Large intestine (tissue), 3 donors: ENCODE measurements around the gene CAMKK1. TPM values are rescaled to one million over a fixed set of nuclear protein-coding genes. Genes with fewer than 3 reads are reported as not detected.
A peak's percentile ranks its signal among the peaks of the same experiment; 100 is the strongest.
"Not testable (repeated sequence)": the region's sequence is repeated elsewhere in the genome, so short reads cannot be mapped to it uniquely, and the experiment has no call there.

Source experiments
- DNase-seq, 2 donors: peaks; one replicate each; pipeline versions ENCODE4 v3.0.0 to v3.0.0-alpha.2; 2013
- H3K27ac ChIP-seq: one replicate; pipeline ENCODE4 v1.5.1; 2013; ENCODE audit warnings: low read length
- H3K27me3 ChIP-seq: 2 replicates; pipeline ENCODE4 v1.6.1; 2013; ENCODE audit warnings: low read length; ENCODE audit not compliant: control insufficient read depth, insufficient read depth
- H3K36me3 ChIP-seq: 2 replicates; pipeline ENCODE4 v1.6.1; 2013; ENCODE audit warnings: low read length; ENCODE audit not compliant: control insufficient read depth, insufficient read depth
- H3K4me1 ChIP-seq: one replicate; pipeline ENCODE4 v1.6.1; 2013; ENCODE audit warnings: low read length; ENCODE audit not compliant: control insufficient read depth, insufficient read depth
- H3K4me3 ChIP-seq: one replicate; pipeline ENCODE4 v1.5.1; 2013; ENCODE audit warnings: low read length
- H3K9me3 ChIP-seq: one replicate; pipeline ENCODE4 v1.6.1; 2013; ENCODE audit warnings: mild to moderate bottlenecking, low read depth, low read length, moderate library complexity; ENCODE audit not compliant: control insufficient read depth
- WGBS: methylation state at CpG from one replicate; pipeline ENCODE4 v1.1.5; 2013; ENCODE audit warnings: low lambda C conversion rate; ENCODE audit not compliant: insufficient coverage; 5-methylcytosine and 5-hydroxymethylcytosine counted together
- polyA plus RNA-seq: library from polyadenylated mRNA; unstranded; fragments of 120-200 nt; gene quantifications from one replicate; pipeline ENCODE4 v1.2.1, GENCODE V29; 2013

Gene CAMKK1
- polyA plus RNA-seq, 1 donor: 15.4 TPM

DNA sequence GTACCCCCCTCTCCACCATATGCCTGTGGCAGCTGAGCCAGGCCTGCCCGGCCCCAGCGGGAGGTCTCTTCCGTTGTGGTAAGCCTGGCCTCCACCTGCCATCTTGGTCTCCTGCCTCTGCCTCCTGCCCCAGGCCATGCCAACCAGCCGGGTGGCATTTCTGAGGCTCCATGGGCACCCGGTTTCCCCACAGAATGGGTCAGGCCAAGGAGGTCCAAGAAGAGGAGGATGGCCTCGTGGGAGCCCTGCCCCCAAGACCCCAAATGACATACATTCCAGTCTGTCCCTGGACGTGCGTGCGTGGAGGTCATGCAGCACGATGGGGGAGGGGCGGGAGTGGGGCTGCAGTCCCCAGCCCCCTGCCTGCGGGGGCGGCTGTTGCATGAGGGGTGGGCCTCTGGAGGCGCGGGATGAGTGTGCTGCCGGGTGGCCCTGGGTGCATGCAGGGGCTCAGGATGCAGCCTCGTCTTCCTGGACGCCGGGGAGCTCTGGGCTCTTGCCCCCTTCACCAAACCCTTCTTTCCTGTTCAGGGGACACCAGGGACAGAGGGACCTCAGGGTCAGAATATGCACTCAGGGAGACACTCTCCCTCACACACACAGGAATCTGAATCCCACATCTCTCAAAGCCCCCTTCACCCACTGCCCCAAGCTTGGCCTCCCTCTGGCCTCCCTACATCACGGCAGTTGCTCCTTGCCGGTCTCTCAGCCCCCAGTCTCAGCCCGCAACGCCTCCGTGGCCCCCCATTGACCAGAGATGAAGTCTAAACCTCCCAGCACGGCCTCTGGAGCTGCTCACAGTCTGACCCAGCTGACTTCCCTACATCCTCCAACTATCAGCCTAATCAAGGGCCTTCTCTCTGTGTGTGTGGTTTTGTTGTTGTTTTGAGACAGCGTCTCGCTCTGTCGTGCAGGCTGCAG, 30.8 kb downstream of the CAMKK1 start:
- no CpG with 5 or more reads among the region's 28 CpGs for WGBS
- Histone ChIP-seq H3K36me3 (peaks cover 18% of the 10 kb centered on the region), H3K9me3 (no peaks in the 10 kb centered on the region), H3K4me1 (no peaks in the 10 kb centered on the region), H3K4me3 (no peak overlapping the region), H3K27me3 (no peaks in the 10 kb centered on the region), H3K27ac (no peak overlapping the region)
- DNase-seq: no peak

DNA sequence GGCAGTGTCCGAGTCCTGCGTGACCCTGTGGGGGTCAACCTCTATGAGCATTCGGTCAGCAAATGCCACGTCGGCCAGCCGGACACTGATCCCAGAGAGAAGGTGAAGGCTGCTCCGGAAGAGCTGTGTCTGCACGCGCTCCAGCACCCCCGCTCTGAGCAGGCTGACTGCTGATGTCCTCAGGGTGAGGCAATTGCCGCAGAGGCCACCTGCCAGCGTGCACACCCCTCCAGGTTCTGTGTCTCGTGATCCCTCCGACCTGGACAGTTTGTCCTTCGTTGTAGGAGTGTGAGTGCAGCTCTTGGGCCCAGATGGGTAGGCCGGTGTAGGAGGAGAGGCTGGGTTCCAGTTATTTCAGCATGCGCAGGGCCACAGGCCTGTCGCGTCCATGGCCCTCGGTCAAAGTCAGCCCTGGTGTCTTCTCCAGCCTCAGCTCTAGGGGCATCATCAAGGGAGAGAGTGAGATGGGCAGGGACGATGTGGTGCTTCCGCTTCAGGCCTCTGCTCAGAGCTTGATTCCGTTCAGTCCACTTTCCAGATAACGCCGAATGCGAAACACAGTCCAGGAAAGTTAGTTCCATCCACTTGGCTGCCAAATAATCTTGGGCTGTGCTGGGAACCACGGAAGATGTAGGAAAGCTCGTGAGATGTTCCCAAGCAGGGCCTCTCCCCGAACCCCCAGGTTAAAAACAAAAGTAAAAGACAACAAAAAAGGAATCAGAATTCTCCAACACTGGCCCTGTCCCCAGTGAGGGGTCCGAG, 31.7 kb downstream of the CAMKK1 start:
- DNase-seq: no peak
- Histone ChIP-seq H3K4me3 (no peak overlapping the region), H3K4me1 (no peaks in the 10 kb centered on the region), H3K36me3 (peaks cover 18% of the 10 kb centered on the region), H3K9me3 (no peaks in the 10 kb centered on the region), H3K27me3 (no peaks in the 10 kb centered on the region), H3K27ac (no peak overlapping the region)
- WGBS: no CpG with 5 or more reads among the region's 30 CpGs

DNA sequence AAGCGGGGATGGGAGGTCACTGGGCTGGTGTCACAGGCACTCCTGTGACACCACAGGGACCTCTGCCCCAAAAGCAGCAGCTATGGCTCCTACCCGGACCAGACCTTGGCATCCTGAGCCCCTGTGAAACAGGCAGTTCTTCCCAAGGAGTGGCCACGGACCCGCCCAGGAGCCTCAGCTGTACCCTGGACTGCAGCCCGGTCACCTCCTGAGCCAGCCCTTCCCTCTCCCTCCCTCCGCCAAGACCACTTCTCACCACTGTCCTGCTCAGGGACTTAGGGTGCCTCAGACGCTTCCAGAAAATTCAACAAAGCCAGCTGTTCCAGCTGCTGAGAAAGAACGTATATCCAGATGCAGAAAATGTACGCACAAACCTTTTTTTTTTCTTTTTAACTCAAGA, 32.9 kb downstream of the CAMKK1 start:
- H3K4me3 ChIP-seq: no peak overlapping the region

DNA sequence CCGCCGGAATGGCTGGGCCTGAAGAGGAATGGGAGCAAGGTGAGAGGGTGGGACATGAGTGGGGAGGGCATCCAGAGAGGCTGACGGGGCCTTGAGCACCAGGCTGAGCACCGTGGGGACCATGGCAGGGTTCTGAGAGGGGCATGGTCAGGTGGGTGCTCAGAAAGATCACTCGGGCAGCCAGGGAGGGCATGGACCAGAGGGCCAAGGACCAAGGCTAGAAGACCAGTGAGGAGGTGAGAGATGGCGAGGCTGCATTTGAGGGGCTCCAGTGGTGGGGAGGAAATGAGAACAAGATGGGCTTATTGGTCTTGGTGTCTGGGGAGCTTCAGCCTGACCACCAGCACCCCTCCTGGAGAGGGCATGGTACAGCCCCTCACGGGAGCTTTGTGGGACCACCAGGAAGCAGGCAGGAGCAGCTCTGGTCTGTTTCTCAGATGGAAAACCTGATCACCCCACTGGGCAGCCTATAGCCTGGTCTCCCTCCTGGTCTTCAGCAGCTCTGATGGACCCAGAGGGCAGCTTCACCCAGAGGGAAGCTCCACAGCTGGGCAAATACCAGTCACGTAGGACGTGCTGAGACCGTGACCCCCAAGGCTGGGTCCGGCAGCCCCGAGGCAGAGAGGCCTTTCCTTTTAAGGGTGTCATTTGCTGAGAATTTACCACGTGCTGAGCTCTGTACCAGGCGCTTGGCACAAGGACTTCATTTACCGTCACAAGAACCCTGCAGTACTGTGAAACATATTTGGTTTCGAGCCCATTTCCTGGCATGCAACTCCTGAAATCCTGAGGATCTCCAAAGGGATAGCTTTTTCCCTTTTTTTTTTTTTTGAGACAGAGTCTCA, 35.4 kb downstream of the CAMKK1 start:
- 100% methylated on average over 1 of the region's 16 CpGs for WGBS
- no peaks in the 10 kb centered on the region for H3K4me1 ChIP-seq
- no peak for DNase-seq
- no peak overlapping the region for H3K27ac ChIP-seq
- H3K27me3 ChIP-seq: no peaks in the 10 kb centered on the region
- H3K4me3 ChIP-seq: no peak overlapping the region
- H3K9me3 ChIP-seq: no peaks in the 10 kb centered on the region
- peaks cover 12% of the 10 kb centered on the region for H3K36me3 ChIP-seq

More for the DNA sequence above, 32.9 kb downstream of the CAMKK1 start:
- no peaks in the 10 kb centered on the region for H3K9me3 ChIP-seq
- WGBS: 83% methylated on average over 1 of the region's 9 CpGs
- H3K27me3 ChIP-seq: no peaks in the 10 kb centered on the region
- H3K4me1 ChIP-seq: no peaks in the 10 kb centered on the region
- peaks cover 13% of the 10 kb centered on the region for H3K36me3 ChIP-seq
- DNase-seq: peak in 1 of 2 donors; percentile 18
- no peak overlapping the region for H3K27ac ChIP-seq

DNA sequence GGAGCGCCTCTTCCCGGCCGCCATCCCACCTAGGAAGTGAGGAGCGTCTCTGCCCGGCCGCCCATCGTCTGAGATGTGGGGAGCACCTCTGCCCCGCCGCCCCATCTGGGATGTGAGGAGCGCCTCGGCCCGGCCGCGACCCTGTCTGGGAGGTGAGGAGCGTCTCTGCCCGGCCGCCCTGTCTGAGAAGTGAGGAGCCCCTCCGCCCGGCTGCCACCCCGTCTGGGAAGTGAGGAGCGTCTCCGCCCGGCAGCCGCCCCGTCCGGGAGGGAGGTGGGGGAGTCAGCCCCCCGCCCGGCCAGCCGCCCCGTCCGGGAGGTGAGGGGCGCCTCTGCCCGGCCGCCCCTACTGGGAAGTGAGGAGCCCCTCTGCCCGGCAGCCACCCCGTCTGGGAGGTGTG, 38.6 kb downstream of the CAMKK1 start:
- not testable (repeated sequence) for H3K9me3 ChIP-seq, H3K4me1 ChIP-seq, H3K27ac ChIP-seq, H3K27me3 ChIP-seq, H3K36me3 ChIP-seq, DNase-seq, H3K4me3 ChIP-seq
- no CpG with 5 or more reads among the region's 36 CpGs for WGBS

DNA sequence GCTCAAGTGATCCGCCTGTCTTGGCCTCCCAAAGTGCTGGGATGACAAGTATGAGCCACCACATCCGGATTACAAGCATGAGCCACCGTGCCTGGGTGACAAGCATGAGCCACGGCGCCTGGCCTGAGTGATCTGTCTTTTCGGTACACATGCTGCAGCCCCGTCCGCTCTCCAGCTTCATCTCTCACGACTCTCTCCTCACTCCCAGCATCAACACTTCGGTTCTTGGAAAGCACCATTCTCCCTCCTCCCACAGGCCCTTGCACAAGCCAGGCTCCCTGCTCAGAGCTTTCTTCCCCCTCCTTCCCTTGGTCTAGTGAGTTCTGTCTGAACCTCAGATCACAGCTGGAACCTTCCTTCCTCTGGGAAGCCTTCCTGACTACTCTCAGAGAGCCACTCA, 40.3 kb downstream of the CAMKK1 start:
- no peak for DNase-seq
- Histone ChIP-seq H3K27ac (no peak overlapping the region), H3K4me3 (no peak overlapping the region), H3K36me3 (no peaks in the 10 kb centered on the region), H3K4me1 (no peaks in the 10 kb centered on the region), H3K27me3 (no peaks in the 10 kb centered on the region), H3K9me3 (no peaks in the 10 kb centered on the region)
- WGBS: 89% methylated on average over 4 of the region's 10 CpGs

DNA sequence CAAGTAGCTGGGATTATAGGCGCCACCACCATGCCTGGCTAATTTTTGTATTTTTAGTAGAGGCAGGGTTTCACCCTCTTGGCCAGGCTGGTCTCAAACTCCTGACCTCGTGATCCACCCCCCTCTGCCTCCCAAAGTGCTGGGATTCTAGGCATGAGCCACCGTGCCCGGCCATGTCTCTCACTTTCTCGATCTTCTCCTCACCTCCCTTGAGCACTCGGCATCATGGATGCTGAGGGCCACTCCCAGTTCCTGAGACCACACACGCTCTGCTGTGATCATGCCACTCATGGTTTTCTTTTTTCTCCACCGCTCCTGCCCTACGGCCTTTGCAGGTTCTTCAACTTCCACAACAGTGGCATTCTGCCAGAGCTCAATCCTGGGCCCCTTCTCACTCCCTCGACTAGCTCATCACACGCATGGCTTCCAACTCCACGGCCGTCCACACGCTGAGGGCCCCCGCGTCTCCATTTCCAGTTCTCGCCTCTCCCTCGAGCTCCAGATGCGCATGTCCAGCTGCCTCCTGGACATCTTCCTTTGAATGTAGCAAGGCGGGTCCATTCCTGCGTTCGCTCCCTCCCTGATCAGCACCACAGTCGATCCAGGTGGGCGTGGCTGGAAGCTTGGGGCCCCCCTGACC, 41.3 kb downstream of the CAMKK1 start:
- no peaks in the 10 kb centered on the region for H3K36me3 ChIP-seq
- WGBS: 90% methylated on average over 3 of the region's 24 CpGs
- no peak for DNase-seq

DNA sequence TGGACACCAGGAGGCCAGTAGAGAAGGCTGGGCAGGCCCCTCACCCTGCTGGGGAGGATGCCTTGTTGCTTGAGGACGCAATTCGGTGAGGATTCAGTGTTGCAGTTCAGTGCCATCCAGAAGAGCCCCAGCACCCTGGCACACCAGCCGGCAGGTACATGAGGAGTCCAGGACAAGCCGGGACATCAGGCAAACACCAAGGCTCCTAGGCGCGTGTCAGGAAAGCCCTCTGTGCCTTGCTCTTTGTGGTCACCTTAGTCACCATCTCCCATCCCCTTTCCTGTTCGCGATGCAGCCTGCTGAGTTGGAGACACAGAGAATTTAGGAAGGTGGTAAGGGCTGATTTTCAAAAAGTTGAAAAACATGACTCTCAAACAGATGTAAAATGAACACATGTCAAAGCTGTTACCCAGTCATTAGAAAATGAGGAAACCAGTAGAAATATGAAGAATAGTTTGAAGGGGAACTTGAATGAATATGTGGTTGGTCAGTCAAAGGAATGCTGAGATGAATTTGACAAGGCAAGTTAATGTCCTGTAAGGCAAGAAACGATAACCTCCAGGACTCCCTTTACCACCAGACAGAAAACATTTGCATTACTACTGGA, 44.5 kb downstream of the CAMKK1 start:
- Histone ChIP-seq H3K36me3 (peaks cover 3% of the 10 kb centered on the region), H3K4me3 (no peak overlapping the region), H3K4me1 (peaks cover 7% of the 10 kb centered on the region), H3K9me3 (no peaks in the 10 kb centered on the region), H3K27me3 (no peaks in the 10 kb centered on the region), H3K27ac (no peak overlapping the region)
- no peak for DNase-seq
- no CpG with 5 or more reads among the region's 9 CpGs for WGBS

More for the DNA sequence above, 41.3 kb downstream of the CAMKK1 start:
- Histone ChIP-seq H3K4me3 (no peak overlapping the region), H3K27ac (no peak overlapping the region), H3K27me3 (no peaks in the 10 kb centered on the region), H3K9me3 (no peaks in the 10 kb centered on the region), H3K4me1 (no peaks in the 10 kb centered on the region)

DNA sequence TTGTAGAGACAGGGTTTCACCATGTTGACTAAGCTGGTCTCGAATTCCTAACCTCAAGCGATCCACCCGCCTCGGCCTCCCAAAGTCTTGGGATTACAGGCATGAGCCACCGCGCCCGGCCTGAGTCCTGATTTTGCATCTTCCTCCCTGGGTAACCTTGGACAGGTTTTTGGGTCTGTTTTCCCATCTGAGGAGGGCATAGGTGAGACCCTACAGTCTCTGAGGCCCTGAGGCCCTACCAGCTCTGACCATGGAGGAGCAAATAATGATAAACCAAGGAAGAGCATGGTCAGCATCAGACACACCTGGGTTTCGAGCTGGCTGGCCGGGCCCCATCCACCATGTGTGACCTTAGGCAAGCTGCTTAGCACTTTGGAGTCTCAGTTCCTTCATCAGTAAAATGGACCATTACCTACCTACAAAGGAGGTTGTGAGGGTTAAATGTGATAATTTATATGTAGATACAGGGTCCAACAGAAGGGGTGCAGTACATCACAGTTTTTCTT, 45.6 kb downstream of the CAMKK1 start:
- no peaks in the 10 kb centered on the region for H3K27me3 ChIP-seq
- peaks cover 7% of the 10 kb centered on the region for H3K4me1 ChIP-seq
- H3K27ac ChIP-seq: no peak overlapping the region
- no peaks in the 10 kb centered on the region for H3K9me3 ChIP-seq
- no peak overlapping the region for H3K4me3 ChIP-seq
- no CpG with 5 or more reads among the region's 9 CpGs for WGBS
- peaks cover 13% of the 10 kb centered on the region for H3K36me3 ChIP-seq
- DNase-seq: no peak
